ENCODE results near the gene NFATC1. TPM values are rescaled to one million over a fixed set of nuclear protein-coding genes. Genes with fewer than 3 reads are reported as not detected.

NFATC1 gene
- total RNA-seq, 5 donors from 2014 or later (not counting 1 experiment from before 2014, with no cell fraction given): 58.1 to 108 (median 66.0) TPM

DNA sequence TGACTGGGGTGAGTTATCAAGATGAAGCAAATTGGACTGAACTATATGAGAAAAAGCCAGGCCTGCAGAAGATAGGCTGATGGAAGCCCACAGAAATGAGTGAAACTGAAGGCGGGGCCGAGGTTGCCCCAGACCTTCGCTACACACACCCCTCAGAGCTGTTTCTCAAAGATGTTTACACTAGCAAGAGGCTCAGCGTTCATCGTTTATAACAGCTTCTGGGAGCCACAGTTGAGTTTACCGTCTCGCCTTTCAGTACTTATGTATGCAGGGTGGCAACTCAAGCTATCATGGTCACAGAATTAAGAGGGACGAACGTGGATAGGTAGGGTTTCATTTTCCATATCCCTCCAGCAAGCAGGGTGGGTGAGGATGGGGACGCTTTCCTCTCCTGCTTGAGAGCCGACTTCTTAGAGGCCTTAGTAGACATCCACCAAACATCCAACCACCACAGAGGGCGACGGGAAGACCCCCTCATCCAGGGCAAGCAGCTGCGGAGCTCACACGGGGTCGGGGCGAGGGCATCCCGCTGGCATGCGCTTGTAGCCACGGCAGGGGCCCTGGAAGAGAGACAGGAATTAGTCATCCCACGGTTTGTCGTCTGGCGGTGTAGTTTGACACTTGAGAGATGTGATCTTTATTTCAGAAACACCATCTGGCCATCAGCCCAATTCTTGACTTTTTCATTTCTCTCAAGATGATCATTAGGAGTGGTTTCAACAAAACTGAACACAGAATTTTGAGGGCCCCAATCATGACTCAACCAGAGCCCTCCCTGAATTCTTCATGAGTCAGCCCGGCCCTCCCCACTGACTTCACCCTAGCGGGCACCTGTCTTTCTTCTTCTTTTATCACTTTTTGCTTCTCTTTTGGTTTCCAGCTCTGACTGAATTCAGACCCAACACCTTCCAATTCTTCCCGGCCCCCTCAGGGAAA, 174.8 kb downstream of the NFATC1 start:
- no peaks in the 10 kb centered on the region for H3K36me3 ChIP-seq (ENCODE audit: control insufficient read depth in 2 of 2, extremely low read depth in 1 of 2, insufficient read depth in 1 of 2, low read length in 1 of 2)
- Mint-ChIP-seq H3K27me3 (no peaks in the 10 kb centered on the region), H3K36me3 (no peaks in the 10 kb centered on the region), H3K27ac (no peak overlapping the region), H3K9me3 (peaks cover 3 to 19% (median 12%) of the 10 kb centered on the region in 3 donors), H3K4me1 (peaks cover 0 to 7% (median 7%) of the 10 kb centered on the region in 3 donors), H3K4me3 (no peak overlapping the region)
- H3K4me3 ChIP-seq (ENCODE audit: control insufficient read depth in 1 of 2, extremely low read depth in 1 of 2, low read length in 1 of 2): no peak overlapping the region
- peaks cover 4 to 10% of the 10 kb centered on the region in 2 experiments for H3K4me1 ChIP-seq (ENCODE audit: control insufficient read depth in 1 of 2, extremely low read depth in 1 of 2, insufficient read depth in 2 of 2, low read length in 2 of 2)
- no peak overlapping the region for H3K27ac ChIP-seq (ENCODE audit: low read length)
- DNase-seq (peak in 1 of 35 experiments; percentile 12), ATAC-seq (replicated peaks in 1 of 4) (no peak)
- 66% methylated on average over 8 of the region's 26 CpGs for WGBS (ENCODE audit: insufficient coverage)
- CTCF ChIA-PET: no interaction called here
- POLR2A ChIA-PET: no interaction called here
- peaks cover 0 to 24% of the 10 kb centered on the region in 2 experiments for H3K27me3 ChIP-seq (replicated peaks in 1 of 2; ENCODE audit: control insufficient read depth in 2 of 2, extremely low read depth in 1 of 2, insufficient read depth in 2 of 2, low read length in 1 of 2)
- no peaks in the 10 kb centered on the region for H3K9me3 ChIP-seq

DNA sequence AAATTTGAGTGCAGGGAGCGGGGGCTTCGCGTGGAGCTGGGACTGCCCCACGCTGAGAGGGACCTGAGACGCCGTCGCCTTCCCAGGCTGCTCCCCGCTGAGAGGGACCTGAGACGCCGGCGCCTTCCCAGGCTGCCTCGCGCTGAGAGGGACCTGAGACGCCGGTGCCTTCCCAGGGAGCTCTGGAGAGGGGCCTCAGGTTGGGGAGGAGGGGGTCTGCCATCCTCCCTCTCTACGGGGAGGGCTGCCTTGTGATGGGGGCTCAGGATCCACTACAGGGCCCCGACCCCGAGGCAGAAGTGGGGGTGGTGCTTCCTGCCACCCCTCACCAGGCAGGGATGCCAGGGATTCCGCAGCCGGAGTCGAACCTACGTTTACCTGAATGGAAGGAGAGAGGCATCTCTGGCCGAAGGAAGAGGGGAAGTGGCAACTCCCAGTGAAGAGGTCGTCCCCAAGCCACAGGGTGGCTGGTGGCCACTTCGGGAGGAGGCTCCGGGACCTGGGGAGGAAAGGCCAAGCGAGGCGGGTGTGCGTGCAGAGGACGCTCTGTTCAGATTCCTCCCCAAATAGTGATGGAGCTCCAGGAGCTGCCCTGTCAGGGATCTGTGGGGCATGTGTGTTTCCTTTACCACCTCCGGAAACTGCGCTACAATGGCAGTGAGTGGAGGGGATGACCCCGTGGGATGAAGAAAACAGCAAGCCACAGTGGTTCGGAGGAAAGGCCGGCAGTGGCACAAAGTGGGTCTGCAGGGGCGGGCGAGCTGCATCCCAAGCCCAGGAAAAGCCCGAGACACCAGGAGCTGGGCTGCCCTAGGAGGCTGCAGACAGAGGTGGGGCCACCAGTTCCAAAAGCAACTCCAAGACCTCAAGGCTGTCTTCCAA, 175.7 kb downstream of the NFATC1 start:
- peaks cover 0 to 29% of the 10 kb centered on the region in 2 experiments for H3K27me3 ChIP-seq (replicated peaks in 1 of 2; ENCODE audit: control insufficient read depth in 2 of 2, extremely low read depth in 1 of 2, insufficient read depth in 2 of 2, low read length in 1 of 2)
- DNase-seq: no peak
- Mint-ChIP-seq H3K4me3 (no peak overlapping the region), H3K36me3 (no peaks in the 10 kb centered on the region), H3K9me3 (peaks cover 3 to 19% (median 12%) of the 10 kb centered on the region in 3 donors), H3K27me3 (no peaks in the 10 kb centered on the region), H3K4me1 (peaks cover 0 to 10% (median 7%) of the 10 kb centered on the region in 3 donors), H3K27ac (no peak overlapping the region)
- no peak overlapping the region for H3K4me3 ChIP-seq (ENCODE audit: control insufficient read depth in 1 of 2, extremely low read depth in 1 of 2, low read length in 1 of 2)
- H3K9me3 ChIP-seq: no peaks in the 10 kb centered on the region
- H3K36me3 ChIP-seq (ENCODE audit: control insufficient read depth in 2 of 2, extremely low read depth in 1 of 2, insufficient read depth in 1 of 2, low read length in 1 of 2): no peaks in the 10 kb centered on the region
- H3K27ac ChIP-seq (ENCODE audit: low read length): no peak overlapping the region
- CTCF ChIA-PET: no interaction called here
- ATAC-seq (replicated peaks in 1 of 4): no peak
- 90% methylated on average over 36 of the region's 38 CpGs for WGBS (ENCODE audit: insufficient coverage)
- POLR2A ChIA-PET: no interaction called here
- peaks cover 10 to 19% of the 10 kb centered on the region in 2 experiments for H3K4me1 ChIP-seq (ENCODE audit: control insufficient read depth in 1 of 2, extremely low read depth in 1 of 2, insufficient read depth in 2 of 2, low read length in 2 of 2)

DNA sequence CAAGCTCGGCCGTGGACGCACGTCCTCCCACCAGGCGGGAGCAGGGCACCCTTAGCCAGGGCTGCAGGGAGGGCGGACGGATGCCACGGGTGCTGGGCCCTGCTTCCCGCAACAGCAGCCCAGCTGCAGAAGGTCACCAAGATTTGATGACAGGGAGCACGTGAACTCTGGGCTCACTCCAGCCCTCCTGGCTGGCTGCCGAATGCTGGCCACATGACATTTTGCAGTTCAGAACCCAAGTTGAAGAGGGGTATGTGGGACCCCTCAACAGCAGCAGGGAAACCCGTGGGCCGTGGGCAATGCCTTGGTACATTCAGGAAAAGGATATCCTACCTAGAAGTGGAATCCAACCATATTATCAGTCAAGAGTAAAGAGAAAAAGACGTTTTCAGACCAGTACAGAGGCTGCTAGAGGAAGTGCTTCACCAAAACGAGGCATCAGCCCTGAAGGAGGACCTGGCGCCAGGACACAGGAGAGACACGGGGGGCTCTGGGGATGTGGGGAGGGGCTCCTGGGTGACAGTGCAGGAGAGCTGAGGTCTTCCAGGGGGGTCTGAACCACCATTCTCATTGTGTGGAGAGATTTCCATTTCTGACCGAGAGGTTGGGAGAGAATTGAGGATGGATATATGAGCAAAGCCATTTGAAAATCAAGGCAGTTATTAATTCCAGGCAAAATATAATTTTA, 176.5 kb downstream of the NFATC1 start:
- no peaks in the 10 kb centered on the region for H3K9me3 ChIP-seq
- Mint-ChIP-seq H3K36me3 (no peaks in the 10 kb centered on the region), H3K4me1 (peaks cover 0 to 10% (median 7%) of the 10 kb centered on the region in 3 donors), H3K27ac (no peak overlapping the region), H3K9me3 (peaks cover 3 to 19% (median 12%) of the 10 kb centered on the region in 3 donors), H3K27me3 (no peaks in the 10 kb centered on the region), H3K4me3 (no peak overlapping the region)
- CTCF ChIA-PET: no interaction called here
- no peak overlapping the region for H3K4me3 ChIP-seq (ENCODE audit: control insufficient read depth in 1 of 2, extremely low read depth in 1 of 2, low read length in 1 of 2)
- H3K27me3 ChIP-seq (replicated peaks in 1 of 2; ENCODE audit: control insufficient read depth in 2 of 2, extremely low read depth in 1 of 2, insufficient read depth in 2 of 2, low read length in 1 of 2): peaks cover 0 to 32% of the 10 kb centered on the region in 2 experiments
- no peak for ATAC-seq (replicated peaks in 1 of 4)
- H3K27ac ChIP-seq (ENCODE audit: low read length): no peak overlapping the region
- DNase-seq: peak in 1 of 35 experiments; percentile 12
- POLR2A ChIA-PET: no interaction called here
- WGBS (ENCODE audit: insufficient coverage): 93% methylated on average over 15 of the region's 18 CpGs
- peaks cover 10 to 25% of the 10 kb centered on the region in 2 experiments for H3K4me1 ChIP-seq (ENCODE audit: control insufficient read depth in 1 of 2, extremely low read depth in 1 of 2, insufficient read depth in 2 of 2, low read length in 2 of 2)
- no peaks in the 10 kb centered on the region for H3K36me3 ChIP-seq (ENCODE audit: control insufficient read depth in 2 of 2, extremely low read depth in 1 of 2, insufficient read depth in 1 of 2, low read length in 1 of 2)

DNA sequence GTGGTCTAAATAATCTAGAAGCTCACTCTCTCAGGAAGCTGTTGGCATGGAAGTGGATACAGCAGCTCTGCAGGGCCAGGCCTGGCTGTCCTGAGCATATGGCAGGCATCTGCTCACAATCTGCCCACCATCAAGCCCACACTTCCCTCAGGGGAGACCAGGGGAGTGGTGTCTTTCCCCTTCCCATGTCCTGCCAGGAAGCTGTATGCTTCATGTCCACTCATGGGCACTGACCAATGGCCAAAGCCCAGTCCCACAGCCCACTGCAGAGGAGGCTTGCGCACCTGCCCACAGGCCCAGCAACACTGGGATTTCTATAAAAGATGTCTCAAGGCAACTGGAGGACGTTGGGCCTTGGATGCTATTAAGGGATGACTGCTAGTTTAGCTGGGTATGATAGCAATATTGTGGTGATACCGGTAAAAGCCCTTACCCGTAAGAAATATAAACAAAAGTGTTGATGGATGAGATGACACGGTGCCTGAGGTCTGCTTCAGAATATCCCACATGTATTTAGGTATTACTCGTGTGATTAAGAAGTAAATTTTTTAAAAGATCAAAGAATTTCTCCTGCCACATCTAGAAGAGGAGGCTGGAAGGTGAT, 177.2 kb downstream of the NFATC1 start:
- Histone ChIP-seq H3K4me3 (ENCODE audit: control insufficient read depth in 1 of 2, extremely low read depth in 1 of 2, low read length in 1 of 2) (no peak overlapping the region), H3K9me3 (no peaks in the 10 kb centered on the region), H3K36me3 (ENCODE audit: control insufficient read depth in 2 of 2, extremely low read depth in 1 of 2, insufficient read depth in 1 of 2, low read length in 1 of 2) (no peaks in the 10 kb centered on the region), H3K4me1 (ENCODE audit: control insufficient read depth in 1 of 2, extremely low read depth in 1 of 2, insufficient read depth in 2 of 2, low read length in 2 of 2) (peaks cover 10 to 32% of the 10 kb centered on the region in 2 experiments), H3K27me3 (replicated peaks in 1 of 2; ENCODE audit: control insufficient read depth in 2 of 2, extremely low read depth in 1 of 2, insufficient read depth in 2 of 2, low read length in 1 of 2) (peaks cover 0 to 25% of the 10 kb centered on the region in 2 experiments), H3K27ac (ENCODE audit: low read length) (no peak overlapping the region)
- ATAC-seq (replicated peaks in 1 of 4): no peak
- no peaks in the 10 kb centered on the region for H3K27me3 Mint-ChIP-seq
- ChIA-PET POLR2A (no interaction called here), CTCF (no interaction called here)
- peaks cover 0 to 10% (median 7%) of the 10 kb centered on the region in 3 donors for H3K4me1 Mint-ChIP-seq
- H3K9me3 Mint-ChIP-seq: peaks cover 3 to 19% (median 12%) of the 10 kb centered on the region in 3 donors
- no peak overlapping the region for H3K27ac Mint-ChIP-seq
- no peak for DNase-seq
- H3K36me3 Mint-ChIP-seq: no peaks in the 10 kb centered on the region
- H3K4me3 Mint-ChIP-seq: no peak overlapping the region
- WGBS (ENCODE audit: insufficient coverage): 100% methylated on average over 1 of the region's 6 CpGs

DNA sequence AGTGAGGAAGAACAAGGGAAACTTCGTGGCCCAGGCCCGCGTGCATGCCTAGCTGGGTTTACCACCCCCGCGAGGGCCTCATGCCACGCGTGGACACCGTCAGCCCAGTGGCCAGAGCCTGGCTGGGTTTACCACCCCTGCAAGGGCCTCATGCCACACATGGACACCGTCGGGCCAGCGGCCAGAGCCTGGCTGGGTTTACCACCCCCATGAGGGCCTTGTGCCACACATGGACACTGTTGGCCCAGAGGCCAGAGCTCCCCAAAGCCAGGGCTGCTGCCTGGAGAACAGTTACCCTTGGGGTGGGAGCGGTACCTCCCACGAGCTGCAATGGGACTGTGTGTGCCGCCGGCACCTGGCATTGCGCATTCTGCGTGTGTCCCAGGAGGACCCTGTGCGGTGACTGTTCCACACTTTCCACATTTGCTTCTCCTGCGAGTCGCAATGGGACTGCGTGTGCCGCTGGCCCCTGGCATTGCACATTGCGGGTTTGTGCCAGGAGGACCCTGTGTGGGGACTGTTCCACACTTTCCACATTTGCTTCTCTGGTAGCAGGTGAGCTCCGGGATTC, 178.3 kb downstream of the NFATC1 start:
- H3K4me1 ChIP-seq (ENCODE audit: control insufficient read depth in 1 of 2, extremely low read depth in 1 of 2, insufficient read depth in 2 of 2, low read length in 2 of 2): peaks cover 10 to 37% of the 10 kb centered on the region in 2 experiments
- CTCF ChIA-PET: no interaction called here
- Mint-ChIP-seq H3K9me3 (peaks cover 3 to 19% (median 12%) of the 10 kb centered on the region in 3 donors), H3K27ac (no peak overlapping the region), H3K4me3 (no peak overlapping the region), H3K27me3 (no peaks in the 10 kb centered on the region), H3K4me1 (peaks cover 0 to 10% (median 7%) of the 10 kb centered on the region in 3 donors), H3K36me3 (no peaks in the 10 kb centered on the region)
- POLR2A ChIA-PET: no interaction called here
- H3K27me3 ChIP-seq (replicated peaks in 1 of 2; ENCODE audit: control insufficient read depth in 2 of 2, extremely low read depth in 1 of 2, insufficient read depth in 2 of 2, low read length in 1 of 2): peaks cover 0 to 21% of the 10 kb centered on the region in 2 experiments
- no peak for ATAC-seq (replicated peaks in 1 of 4)
- DNase-seq: peak in 1 of 35 experiments; percentile 22
- no peak overlapping the region for H3K27ac ChIP-seq (ENCODE audit: low read length)
- H3K36me3 ChIP-seq (ENCODE audit: control insufficient read depth in 2 of 2, extremely low read depth in 1 of 2, insufficient read depth in 1 of 2, low read length in 1 of 2): no peaks in the 10 kb centered on the region
- WGBS (ENCODE audit: insufficient coverage): 98% methylated on average over 22 of the region's 24 CpGs
- H3K4me3 ChIP-seq (ENCODE audit: control insufficient read depth in 1 of 2, extremely low read depth in 1 of 2, low read length in 1 of 2): no peak overlapping the region
- H3K9me3 ChIP-seq: no peaks in the 10 kb centered on the region
